ENCODE measurements around the gene PRSS22.
A peak's percentile ranks its signal among the peaks of the same experiment; 100 is the strongest.

PRSS22 gene

DNA sequence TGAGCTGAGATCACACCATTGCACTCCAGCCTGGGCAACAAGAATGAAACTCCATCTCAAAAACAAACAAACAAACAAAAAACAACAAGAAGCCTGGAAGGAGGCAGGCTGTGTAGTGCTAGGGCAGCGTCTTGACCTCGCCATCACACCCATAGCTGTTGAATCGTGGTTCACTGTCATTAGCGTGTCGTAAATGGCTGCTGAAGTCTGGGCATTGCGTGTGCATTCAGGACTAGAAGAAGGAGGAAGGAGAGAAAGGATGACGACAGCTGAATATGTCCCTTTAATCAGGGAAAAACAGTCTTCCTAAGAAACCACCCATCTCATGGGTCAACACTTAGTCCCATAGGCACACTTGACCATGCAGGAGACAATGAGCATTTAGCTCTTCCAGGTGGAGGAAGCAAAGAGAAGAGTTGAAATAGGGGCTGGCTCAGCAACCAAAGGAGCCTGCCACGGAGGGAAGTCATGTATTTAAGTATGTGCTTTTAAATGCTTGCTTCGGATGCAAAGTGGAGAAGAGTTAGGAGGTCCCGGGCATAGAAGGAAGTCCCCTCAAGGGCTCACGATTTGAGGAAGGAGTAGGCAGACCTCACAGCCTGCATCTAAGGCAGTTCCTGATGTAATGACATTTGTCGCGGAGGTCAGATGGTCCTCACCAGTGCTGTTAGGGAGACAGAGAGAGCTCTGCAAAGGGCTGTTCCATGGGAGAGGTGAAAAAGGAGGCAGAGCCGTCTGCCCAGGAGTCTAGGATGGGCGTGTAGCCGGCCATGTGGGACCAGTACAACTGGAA lies 8.8 kb downstream of the PRSS22 start:
- no peak for DNase-seq

DNA sequence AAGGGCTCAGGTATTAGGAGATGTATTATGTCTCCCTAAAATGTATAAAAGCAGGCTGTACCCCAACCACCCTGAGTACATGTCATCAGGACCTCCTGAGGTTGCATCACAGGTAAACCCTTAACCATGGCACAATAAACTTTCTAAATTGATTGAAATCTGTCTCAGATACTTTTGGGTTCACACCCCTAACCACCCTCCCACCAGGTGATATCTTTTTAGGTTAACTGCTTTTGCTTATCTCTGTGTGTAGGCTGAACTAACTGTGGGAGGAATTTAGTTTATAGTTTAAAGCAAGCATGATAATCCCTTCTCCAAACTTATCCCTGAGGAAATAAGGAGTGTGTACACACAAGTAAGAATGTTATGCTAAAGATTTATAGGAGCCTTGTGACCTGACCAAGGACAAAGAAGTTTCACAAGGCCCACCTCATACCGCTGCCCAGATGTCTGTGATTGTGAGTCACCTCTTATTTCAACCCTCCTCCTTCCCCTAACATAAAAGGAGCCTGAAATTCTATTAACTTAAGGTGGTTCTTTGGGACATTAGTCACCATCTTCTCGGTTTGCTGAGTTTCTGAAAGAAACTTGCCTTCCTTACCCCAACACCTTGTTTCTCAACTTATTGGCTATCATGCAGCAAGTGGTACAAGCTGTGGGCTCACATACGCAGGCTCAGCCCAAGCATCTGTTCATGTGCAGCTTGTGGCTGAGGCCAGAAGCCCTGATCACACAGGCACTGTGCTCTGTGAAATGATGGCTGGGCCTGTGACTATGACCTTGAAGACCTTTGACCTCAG lies 11.3 kb downstream of the PRSS22 start:
- DNase-seq: no peak

DNA sequence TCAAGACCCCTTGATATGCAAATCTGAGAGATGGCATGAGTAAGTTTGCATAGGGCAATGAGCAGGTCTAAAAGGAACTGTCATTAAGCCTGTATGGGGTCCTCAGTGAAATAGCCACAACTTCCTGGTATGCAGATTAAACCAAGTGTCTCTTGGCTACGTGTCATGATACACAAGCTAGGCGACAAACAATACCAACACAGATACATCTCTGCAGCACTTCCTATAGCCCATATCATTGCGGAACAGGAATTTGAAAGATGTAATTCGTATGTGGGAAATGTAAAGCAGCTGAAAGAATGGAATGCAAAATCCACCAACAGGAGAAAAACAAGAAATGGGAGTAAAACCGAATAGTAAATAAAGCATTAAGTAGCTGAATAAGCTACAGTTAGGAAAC lies 12.9 kb downstream of the PRSS22 start:
- DNase-seq: peak; percentile 29

DNA sequence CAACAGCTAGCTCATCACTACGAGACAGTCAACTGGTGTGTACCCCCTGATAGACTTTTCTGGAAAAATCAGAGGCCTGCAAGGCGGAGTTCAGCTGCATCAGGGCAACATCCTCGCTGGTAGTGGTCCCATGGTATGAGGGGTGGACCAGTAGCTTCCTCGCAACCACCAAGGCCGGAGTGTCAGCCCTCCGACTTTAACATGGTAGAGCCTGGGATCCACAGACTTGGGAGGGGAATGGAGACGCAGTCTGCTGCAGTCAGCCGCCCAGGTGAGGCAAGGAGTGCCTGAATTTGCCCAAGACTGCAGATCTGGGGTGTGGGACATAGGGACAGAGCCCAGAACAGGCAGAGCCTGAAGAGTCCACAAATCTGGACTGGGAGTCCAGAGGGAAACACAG lies 14.4 kb downstream of the PRSS22 start:
- no peak for DNase-seq

DNA sequence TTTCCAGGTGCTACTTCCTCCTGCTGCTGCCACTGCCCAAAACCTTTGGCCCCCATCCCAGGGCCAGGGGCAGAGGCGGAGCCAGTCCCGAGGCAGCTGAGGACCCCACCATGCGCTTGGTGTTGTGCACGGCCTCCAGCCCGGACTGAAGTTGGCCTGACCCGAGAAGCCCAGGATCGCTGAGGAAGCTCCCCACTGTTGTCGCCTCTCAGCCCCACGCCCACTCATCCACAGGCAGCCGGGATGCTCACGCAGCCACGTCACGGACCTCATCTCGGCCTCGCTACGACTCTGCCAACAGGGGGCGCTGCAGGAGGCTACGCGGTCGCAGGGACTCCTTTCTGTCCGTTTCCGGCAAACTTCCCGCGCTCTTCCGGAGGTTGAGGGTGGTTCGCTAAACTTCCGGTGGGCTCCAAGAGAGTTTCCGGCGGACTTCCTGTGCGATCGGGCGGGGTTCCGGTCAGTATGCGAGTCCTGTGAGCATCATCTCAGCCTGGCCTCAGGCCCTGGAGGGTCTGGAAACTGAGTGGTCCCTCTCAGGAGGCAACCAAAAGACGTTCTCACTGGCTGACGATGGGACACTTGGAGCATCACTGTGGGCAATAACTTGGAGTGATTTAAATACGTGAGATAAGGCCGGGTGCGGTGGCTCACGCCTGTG lies 15.5 kb downstream of the PRSS22 start:
- DNase-seq: peak; percentile 59

DNA sequence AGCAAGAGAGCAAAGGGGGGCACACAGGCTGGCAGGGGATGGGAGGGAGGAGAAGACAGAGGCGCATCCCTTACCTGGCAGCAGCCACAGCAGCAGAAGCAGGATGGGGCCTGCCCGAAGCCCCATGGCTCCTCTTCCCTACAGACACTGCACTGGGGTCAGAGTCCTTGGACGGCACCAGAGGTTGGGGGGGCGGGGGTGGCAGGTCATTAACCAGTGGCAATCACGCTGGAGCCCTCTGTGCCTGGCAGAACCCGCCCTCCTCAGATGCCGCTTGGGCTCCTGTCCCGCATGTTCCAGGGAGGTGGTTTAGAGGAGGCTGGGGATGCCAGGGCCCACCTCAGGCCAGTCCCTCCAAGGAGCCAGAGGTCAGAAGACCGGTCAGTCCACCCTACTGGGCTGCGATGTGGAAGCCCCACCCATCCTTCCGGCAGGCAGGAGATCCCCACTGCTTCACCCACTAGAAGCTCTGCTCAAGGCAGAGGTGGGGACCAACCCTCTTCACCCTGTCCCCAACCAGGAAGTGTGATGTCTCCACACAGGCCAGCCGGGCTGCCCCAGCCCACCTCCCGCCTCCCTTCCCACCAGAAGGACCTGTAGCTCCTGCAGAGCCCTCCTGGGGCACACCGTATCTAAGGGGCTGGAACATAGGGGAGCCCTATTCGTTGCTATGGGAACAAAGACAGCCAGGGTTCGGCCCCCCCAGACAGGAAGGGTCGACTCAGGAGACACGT lies 16.2 kb downstream of the PRSS22 start:
- DNase-seq: no peak

DNA sequence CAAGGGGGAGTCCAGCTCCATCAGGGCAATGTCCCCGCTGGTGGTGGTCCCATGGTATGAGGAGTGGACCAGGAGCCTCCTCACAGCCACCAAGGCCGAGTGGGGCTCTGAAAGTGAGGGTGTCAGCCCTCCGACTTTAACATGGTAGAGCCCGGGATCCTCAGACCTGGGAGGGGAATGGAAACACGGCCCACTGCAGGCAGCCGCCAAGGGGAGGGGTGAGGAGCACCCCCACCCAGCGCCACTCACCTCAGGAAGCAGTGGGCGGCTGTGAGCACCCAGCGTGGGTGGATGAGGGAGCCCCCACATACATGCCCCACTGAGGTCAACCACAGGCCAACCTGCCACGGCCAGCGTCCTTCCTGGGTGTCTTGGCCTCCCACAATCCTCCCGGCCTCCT lies 17.1 kb downstream of the PRSS22 start:
- no peak for DNase-seq

DNA sequence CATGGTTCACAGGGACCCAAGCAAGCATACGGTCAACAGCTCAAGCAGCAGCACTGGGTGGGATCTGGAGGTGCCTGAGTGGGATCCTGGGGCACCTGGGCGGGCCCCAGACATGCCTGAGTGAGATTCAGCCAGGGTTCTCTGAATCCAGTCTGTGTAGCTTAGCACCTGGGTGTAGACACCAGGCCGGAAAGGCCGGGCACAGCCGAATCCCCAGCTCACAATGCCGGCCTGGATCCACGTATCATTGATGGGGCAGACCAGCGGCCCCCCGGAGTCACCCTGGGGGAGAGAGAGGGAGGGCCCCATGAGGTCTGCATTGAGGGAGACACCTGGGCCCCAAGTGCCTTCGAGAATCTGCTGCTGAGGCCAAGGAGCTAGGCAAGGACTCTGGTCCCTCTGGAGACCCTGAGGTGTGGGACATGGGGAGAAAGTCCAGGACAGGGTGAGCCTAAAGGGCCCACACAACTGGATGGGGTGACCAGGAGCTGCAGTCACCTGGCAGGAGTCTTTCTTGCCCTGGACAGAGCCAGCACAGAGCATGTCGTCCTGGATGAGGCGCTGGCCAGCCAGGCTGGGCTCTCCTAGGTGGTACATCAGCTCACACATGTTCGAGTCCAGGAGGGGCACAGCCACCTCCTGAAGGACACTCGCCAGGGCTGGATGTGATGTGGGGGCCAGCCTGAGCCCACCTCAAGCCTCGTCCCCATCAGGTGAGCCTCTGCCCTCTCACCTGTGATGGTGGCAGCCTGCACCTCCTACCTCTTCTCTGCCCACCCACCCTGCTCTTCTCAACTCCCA lies 18.1 kb downstream of the PRSS22 start:
- no peak for DNase-seq

DNA sequence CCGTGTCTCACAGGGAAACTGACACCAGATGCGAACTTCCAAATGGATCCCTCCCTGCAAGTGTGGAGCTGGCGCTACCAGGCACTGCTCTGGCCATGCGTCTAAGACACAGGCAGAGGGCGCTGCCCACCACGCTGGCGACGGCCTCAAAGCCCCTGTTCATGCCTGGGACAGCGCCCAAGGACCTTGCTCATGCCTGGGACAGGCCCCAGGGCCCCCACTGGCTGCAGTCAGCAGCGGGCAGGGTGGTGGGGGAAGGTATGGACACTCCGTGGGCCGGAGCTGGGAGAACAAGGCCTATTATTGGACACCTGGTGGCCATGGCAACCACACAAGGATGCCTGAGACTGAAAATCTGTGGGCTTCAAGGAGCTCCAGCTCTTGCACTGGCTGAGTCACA lies 19.0 kb downstream of the PRSS22 start:
- peak; percentile 36 for DNase-seq

DNA sequence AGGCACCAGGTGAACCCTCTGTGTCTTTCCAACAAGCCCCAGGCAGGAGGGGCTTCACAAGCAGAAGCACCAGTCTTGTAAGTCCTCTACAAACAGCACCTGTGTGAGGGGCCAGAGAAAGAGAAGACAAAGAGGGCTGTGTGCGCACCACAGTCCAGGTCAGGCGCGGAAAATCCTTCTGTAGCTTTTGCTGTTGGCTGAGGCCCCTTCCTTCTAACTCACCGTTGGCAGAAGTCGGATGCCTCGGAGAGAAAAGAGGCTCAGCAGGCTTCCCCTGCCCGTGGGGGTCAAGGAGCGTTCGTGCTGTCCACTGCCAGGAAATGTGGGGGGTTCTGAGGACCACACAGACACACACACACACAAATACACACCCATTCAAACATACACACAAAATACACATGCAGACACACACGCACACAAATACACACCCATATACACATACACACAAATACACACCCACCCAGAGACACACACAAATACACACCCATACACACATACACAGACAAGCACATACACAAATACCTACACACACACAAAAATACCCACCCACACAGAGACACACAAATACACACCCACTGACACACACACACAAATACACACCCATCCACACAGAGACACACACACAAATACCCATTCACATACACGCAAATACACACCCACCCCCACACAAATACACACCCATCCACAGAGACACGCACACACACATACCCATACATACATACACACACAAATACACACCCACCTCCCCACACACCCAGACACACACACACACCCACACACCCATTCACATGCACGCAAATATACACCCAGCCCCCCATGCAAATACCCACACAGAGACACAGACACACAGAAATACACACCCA lies 21.1 kb downstream of the PRSS22 start:
- no peak for DNase-seq

DNA sequence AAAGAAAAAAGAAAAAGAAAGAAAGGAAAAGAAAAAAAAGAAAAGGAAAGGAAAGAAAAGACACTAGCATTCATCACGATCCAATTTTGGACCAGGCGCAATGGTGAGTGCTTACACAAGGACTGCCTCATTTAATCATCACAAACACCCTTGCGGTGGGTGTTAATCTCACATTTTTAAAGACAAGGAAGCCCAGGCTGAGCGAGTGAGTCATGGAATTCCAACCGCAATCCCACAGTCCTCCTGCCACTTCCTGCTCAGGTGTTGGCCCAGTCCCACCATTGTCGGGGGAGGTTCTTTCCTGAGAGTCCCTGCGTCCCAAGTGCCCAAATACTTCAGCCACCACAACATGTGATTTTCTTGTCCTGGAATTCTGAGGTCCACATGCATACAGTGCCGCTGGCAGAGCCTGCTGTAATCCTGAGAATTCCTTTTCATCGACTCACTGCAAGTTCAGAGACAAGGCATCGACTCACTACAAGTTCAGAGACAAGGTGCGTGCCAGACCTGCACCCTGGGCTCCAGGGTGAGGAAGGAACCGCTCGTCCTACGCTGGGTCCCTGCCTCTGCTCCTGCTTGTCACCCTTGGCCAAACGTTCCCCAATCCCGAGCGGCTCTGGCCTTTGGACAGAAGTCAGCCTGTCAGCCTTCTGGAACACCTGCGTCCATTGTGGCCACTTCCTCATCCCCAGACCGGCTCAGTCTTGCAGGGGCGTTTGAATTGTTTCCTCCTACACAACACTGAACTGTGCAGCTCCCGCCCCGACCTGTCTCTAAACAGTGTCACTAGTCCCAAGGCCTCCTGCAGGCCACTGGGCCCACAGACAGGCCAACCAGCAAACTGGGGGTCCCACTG lies 22.1 kb downstream of the PRSS22 start:
- peak; percentile 43 for DNase-seq

DNA sequence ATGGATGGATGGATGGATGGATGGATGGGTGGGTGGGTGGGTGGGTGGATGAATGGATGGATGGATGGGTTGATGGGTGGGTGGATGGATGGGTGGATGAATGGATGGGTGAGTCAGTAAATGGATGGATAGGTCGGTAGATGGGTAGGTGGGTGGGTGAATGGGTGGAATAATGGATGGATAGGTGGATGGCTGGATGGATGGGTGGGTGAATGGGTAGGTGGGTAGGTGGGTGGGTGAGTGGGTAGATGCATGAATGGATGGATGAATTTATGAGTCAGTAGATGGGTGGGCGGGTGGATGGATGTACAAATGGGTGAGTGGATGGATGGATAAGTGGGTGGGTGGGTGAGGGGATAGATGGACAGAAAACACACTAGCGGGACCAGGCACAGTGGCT lies 23.0 kb downstream of the PRSS22 start:
- DNase-seq: no peak

DNA sequence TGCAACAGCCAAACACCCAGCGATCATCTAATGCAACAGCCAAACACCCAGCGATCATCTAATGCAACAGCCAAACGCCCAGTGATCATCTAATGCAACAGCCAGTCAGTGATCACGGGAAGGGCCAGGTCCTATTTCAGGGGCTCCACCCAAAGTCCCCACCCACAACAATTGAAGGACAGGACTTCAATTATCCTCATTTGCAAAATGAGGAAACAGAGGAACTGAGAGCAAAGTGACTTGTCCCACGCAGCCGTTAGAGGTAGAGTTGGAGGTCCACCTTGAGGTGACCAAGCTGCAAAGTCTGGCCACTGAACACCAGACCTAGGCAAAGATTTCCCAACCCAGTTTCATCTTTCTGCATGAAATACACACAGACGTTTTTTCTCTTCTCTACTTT lies 24.2 kb downstream of the PRSS22 start:
- DNase-seq: no peak

DNA sequence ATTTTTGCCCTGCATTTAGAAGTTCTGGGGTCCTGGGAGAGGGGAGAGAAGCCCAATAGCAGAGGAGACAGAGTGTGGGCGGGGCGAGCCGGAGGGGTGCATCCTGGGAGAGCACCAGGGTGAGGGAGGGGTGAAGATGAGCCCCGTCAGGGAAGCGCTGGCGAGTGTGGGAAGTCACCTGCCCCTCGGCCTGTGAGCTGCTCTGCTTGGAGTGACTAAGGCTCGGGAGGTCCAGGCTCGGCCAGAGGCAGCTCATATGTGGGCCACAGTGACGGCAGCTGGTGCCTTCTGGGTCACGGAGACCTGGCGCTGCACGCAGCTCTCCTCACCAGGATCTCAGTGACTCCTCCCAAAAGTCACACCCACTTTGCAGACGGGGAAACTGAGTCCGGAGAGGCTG lies 26.8 kb downstream of the PRSS22 start:
- DNase-seq: no peak

DNA sequence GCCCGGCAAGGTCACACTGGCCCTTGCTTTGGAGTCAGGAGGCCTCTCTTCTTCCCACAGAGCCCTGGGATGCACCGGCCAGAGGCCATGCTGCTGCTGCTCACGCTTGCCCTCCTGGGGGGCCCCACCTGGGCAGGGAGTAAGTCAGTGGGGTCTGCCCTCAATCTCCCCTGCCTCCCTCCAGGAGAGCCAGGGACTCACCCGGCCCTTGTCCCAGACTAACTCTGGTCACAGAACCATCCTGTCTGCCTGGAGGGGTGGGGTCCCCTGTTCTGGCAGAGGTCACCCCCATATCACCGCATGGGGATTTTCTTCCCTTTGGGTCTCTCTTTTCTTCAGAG lies 27.6 kb downstream of the PRSS22 start:
- no peak for DNase-seq

DNA sequence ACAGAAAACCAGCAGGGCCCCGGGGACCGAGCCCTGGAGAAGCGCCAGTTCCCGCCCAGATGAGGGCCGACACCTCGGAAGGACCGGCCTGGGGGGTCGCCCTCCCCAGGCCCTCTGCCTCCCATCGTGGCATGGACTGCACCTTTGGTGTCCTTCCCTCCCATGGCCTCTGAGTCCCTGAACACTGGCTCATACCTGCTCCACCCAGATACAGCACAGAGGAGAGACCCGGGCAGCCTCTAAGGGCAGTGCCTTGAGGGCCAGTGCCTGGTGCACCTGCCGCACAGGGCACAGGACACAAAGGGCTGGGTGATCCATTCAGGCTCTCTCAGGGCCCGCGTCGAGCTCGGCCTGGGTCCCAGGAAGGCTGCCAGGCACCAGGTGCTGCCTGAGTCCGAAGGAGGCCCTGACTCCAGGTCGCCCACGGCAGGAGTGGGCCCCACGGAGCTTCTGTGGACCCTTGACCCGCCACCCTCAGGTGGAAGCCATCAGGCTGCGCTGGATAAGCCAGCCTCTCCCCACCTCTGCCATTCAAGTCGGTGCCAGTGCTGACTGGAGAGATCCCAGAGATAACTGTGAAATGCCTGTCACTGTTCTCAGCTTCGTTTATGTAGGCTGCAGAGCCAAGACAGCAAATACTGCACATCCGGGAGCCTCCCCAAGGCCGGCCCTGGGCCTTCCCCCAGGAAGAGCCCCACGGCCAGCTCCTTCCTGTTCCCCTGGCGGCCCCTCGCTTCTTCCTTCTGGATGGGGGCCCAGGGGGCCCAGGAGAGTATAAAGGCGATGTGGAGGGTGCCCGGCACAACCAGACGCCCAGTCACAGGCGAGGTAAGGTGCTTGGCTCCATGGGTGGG lies 28.2 kb downstream of the PRSS22 start, which contains the start of gene ZG16B:
Gene ZG16B, plus strand, starts transcription at position 803 of the 854 bp plus-strand sequence. CDS start 139 bp downstream, outside the sequence.
- DNase-seq: no peak

DNA sequence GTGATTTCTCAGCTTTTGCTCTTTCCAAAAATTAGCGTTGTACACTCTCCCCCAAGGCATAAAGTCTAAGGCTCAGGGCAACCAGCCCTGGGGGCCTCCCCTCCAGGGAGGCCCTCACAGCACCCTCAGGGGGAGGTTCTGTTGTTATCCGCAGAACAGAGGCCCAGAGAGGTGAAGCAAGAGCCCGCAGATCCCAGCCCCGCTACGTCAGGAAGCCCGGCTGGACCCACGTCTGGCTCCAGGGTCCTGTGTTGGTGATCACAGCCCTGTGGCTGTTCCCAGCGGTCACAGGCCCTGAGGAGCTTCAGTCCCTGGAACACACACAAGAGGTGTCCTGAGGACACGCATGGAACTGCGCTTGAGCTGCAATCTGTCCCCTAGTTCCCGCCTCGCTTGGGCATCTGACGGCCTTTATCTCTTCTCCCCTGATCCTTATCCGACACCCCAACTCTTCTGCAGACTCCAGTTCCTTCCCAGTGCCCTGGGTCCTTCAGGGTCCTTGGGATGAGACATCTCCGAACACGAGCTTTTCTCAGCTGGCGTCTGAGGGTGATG lies 29.0 kb downstream of the PRSS22 start:
- no peak for DNase-seq

DNA sequence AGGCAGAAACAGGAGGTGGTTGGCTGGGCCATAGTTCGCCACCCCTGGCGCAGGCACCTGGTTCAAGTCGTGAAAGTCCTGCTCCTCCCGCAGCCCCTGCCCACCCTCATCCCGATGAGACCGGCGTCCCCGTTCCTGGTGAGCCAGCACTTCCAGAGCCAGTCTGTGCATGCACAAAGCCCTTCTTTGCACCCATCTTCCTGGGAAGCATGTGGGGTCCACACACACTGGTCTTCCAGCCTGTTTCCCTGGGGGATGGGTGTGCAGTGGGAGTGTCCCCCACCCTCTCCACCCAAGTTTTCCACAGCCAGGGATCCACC lies 29.5 kb downstream of the PRSS22 start:
- no peak for DNase-seq
